HG02852 (cell line): ENCODE measurements around the gene NUDT22.
A peak's percentile ranks its signal among the peaks of the same experiment; 100 is the strongest.

Source experiments
- ATAC-seq: cut with Tn5 transposase; IDR thresholded peaks from one replicate; pipeline ENCODE4 v1.9.1; 2021; ENCODE audit warnings: mild to moderate bottlenecking, moderate library complexity; ENCODE audit not compliant: unreplicated experiment

The NUDT22 gene

DNA sequence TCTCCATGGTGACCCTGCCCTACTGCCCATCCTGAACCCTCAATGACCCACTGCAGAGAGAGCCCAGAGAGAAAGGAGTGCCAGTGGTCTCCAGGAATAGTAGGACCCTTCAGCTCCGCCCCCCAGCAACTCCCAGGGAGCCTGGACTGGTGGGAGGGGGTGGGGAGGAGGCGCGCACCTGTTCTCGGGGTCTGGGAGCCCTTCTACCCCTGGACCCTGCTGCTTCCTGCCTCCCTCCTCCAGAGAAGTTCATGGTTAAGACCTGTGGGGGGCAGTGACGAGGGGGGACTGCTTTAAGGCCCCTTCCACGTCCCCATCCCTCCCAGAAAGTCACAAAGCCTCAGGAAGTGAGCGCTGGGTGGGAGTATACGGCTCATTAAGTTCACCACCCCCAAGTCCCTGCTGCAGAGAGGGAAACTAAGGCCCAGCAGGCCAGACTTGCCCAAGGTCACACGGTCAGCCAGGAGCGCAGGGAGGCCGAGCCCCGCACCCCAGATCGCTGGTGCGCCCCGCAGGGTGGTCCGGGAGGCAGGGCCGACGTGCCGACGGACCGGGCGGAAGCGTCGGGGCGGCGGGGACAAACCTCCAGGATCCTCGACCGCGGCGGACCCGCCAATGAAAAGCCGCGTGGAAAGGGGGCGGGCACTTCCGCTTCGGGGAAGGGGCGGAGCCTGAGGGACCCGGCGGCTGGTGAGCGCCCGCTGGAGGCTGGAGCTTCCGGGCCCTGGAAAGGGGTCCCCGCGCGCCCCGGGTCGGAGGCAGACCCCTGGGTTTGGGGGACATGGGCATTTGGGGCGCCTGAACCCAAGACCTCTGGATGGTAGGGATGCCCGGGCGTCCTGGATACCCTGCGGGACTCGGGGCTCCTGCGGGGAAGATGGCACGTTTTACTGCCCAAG, at the start of gene NUDT22, which contains the start of gene TRPT1:
NUDT22 (plus strand) TSS at position 667 of the 899 bp plus-strand sequence. CDS start 379 bp downstream, outside the sequence.
TRPT1 (minus strand) TSS at position 579 of the 899 bp plus-strand sequence; CDS start at position 253, 326 bp downstream.
- peak; percentile 57 for ATAC-seq

GRCh38 chr11:64176751-64177150, 49.3 kb upstream of the NUDT22 start:
- no peak for ATAC-seq

DNA sequence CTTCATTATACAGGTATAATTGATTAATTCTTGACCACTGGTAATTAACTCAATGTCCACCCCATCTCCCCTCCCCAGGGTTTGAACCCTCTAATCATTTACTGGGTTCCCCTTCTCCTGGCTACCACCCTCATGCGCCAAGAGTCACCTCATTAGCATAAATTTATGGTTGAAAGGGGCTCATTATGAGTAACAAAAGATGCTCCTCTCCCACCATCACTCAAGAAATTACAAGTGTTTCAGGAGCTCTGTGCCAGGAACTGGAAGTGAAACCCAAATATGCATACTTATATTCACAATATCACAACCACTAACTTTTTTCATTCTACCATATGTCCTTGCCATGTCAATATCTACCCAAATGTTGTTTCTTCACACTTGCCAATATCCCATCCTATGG, 47.9 kb upstream of the NUDT22 start:
- ATAC-seq = no peak

DNA sequence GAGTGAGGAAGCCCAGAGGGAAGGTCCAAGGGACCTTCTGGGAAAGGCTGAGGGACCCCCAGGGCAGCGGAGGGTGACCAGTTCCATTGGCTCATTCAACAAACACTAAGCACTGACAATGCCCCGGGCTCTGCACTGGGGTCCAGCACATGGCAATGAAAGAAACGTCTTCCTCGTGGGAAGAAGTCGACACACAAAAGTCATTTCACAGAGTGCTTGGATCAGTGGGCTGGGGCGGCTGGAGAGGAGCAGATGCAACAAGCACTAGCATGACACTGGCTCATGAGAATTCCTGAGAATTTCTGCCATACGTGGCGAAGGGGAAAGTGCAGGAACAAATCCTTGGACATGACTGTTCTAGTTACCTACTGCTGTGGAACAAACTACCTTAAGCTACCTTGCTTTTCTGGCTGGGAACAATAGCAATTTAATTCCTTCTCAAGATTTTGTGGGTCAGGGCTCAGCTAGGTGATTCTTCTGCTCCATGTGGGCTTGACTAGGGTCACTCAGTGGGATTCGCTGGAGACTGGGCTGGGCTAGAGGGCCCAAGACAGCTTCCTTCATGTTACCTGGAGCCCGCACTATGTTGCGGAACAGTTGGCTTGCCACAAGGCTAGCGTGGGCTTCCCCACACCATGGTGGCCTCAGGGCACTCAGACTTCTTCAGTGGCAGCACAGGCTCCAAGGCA, 47.0 kb upstream of the NUDT22 start:
- ATAC-seq = no peak

DNA sequence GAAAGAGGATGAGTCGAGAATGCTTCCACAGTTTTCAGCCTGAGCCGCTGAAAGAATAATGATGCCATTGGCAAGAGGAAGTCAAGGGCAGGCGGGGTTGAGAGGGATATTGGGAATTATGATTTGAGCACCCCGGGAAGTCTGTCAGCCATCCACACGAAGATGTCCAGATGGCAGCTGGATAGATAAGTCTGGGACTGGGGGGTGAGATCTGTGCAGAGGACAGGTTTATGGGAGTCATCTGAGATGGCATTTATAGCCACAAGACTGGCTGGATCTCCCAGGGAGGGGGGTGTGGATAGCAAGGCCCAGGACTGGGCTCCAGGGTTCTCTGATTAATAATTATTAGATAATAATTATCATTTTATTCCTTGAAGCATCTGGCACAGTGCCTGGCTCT, 45.2 kb upstream of the NUDT22 start:
- no peak for ATAC-seq

DNA sequence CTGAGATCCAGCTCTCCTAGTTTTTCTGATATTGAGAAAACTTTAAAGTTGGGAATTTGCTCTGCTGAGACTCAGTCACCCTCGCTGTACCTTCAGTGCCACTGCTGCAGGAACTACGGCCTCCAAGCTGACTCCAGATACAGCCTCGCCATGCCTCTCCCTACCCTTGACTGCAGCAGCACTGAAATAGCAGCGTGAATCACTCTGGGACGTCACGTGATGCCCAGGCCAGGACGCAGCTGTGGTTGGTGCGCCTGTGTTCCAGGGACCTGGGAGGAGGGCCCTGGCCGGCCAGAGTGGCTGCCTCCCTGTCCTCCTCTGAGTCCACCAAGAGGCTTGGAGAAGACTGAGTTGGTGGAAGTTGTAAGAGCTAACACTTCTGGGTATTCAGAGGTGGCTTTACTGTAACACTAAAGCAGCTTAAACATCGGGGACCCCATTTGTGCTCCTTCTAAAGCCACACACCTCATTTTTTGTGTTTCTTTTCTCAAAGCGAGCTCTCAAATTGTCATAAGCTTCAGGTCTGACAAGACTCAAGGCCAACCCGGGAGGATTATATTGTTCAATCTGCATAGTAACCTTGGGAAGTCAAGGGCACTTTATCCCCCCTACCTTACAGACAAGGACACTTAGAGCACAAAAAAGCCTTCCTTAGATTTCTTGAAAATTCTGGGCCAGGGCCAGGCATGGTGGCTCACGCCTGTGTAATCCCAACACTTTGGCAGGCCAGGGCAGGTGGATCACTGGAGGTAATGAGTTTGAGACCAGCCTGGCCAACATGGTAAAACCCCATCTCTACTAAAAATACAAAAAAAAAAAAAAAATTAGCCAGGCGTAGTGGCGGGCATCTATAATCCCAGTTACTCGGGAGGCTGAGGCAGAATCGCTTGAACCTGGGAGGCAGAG, 44.3 kb upstream of the NUDT22 start:
- ATAC-seq = no peak

GRCh38 chr11:64183890-64184289, 42.2 kb upstream of the NUDT22 start:
- ATAC-seq = no peak

- ATAC-seq = peak; percentile 18
These were observed 40.8 kb upstream of the NUDT22 start for GRCh38 chr11:64185175-64185692.

- peak; percentile 80 for ATAC-seq
These were observed 40.2 kb upstream of the NUDT22 start, which contains the start of gene STIP1 for GRCh38 chr11:64185693-64186491. STIP1 (plus strand) TSS chr11:64186171; CDS start chr11:64186262, 91 bp downstream.

DNA sequence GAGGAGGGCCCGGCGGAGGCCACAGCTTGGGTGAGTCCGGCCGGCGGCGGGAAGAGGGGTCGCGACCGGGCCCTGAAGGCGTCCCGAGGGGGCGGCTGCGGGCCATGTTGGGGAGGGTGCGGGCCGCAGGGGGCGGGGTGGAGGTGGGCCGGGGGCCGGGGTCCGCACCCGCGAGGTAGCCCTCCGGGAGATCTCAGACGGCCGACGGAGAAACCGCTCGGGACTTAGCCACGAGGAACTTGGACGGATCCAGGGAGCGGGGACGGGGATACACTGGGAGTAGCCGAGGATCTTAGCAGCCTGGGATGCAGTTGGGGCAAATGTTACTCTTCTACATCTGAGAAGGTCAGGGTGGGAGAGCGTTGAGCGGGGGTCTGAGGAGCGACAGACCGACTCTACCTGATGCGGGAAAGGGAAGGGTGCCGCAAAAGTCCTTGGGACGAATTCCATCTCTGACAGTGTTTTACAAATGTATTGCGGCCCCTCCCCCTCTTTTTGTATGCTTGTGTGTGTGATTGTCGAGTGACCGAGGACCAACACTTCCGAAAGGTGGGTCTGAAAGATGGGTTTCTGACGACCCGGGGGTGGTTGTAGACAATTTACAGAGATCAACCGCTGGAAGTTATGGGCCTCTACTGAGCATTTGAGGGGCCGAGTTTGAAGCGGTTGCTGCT, 39.4 kb upstream of the NUDT22 start:
- ATAC-seq = no peak

DNA sequence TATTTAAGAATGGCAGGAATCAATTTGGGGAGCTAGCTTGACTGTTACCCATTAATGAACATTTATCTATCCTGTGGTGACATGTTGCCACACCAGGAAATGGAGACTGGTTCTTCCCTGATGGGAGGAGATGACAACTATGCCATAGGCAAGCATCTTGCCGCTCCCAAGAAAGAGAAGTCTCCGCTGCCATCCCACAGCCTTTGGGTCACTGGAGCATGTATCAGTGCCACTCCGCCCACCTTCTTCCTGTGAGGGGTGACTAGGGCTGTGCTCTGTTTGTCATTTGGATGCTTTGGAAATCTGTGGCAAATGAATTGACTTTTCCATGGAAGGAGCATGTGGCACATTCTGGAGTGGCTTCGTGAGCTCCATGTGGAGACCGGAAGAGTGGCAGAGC, 33.6 kb upstream of the NUDT22 start:
- ATAC-seq = no peak

DNA sequence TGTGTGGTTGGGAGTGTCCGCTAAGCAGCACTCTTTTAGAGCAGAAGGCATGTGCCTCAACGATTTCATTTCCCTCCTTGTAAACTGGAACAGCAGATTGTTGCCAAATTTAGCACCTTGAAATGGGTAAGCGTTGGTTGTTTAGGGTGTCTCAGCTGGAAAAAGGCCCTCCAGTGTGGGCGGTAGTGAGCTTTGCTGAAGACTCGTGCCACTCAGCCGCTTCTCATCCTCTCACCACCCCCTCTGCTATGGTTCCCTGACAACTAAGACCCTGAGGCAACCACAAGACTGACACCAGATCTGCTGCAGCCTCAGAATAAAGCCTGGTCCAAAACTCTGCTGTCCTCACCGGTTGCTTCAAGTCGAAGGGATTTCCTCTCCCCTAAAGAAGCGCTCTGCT, 29.4 kb upstream of the NUDT22 start:
- ATAC-seq = no peak

DNA sequence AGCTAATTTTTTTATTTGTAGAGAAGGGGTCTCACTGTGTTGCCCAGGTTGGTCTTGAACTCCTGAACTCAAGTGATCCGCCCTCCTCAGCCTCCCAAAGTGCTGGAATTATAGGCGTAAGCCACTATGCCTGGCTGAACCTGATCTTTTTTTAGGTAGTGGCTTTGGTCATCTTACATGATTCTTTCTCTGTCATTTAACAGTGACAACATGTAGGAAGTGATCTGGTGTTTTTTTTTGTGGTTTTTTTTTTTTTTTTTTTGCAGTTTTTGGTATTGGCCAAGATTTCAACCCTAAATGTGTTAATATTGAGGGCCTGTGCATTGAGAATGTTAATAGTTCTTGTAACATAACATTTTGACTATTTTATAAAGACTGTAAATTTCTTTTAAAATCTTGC, 27.6 kb upstream of the NUDT22 start:
- no peak for ATAC-seq

DNA sequence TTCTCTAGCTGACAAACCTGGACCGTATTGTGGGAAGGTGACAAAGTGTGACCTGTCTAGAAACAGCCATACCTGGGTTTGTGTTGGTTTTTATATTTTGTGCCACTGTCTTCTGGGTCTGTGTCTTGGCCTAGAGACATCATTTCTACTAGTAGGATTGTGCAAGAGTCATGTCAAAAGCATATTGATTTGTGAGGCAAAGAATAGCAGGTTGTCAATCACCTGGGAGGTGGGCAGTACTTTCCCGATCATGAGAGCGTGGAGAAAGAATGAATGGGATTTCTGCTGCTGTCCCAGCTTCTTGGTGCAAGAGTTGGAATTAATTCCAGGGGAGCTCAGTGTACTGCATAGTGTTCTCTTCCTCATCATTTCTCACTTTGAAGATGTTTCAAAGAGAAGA, 24.5 kb upstream of the NUDT22 start:
- ATAC-seq = no peak

- no peak for ATAC-seq
These were observed 23.1 kb upstream of the NUDT22 start for GRCh38 chr11:64202992-64203391.

DNA sequence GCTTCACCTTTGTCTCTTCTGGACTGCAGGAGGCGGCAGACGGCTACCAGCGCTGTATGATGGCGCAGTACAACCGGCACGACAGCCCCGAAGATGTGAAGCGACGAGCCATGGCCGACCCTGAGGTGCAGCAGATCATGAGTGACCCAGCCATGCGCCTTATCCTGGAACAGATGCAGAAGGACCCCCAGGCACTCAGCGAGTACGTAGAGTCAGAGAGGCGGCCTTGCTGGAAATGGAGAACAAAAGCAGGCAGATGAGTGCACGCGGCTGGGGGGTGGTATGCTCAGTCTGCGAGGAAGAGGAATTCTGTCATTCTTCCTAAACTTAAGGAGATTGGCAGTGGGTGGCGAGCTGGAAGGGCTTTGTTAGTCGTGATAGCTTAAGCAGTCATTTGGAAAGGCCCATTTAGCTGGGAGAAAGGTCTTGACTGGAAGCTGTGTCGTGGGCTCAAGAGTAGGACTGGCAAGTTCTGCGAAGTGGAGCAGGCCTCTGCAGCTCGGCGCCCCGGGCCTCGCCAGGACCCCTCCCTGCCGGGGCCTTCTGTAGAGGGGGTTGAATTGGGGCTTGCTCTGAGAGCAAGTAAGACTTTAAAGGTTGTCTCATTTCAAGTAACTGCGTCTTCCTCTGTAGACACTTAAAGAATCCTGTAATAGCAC, 22.5 kb upstream of the NUDT22 start:
- no peak for ATAC-seq

GRCh38 chr11:64204080-64204440, 22.0 kb upstream of the NUDT22 start:
- no peak for ATAC-seq

GRCh38 chr11:64204464-64204989, 21.5 kb upstream of the NUDT22 start:
- ATAC-seq = no peak
